ENCODE measurements around the gene CYTH1.
"Not testable (repeated sequence)": the region's sequence is repeated elsewhere in the genome, so short reads cannot be mapped to it uniquely, and the experiment has no call there.

CYTH1 gene

GRCh38 chr17:78759969-78760352, 22.1 kb downstream of the CYTH1 start:
- no peak for DNase-seq (ENCODE audit: low read depth, low spot score)

GRCh38 chr17:78759203-78759968, 22.7 kb downstream of the CYTH1 start:
- DNase-seq (ENCODE audit: low read depth, low spot score), result no peak

- no peak for DNase-seq (ENCODE audit: low read depth, low spot score)
Measured at GRCh38 chr17:78753316-78754250, 28.5 kb downstream of the CYTH1 start.

- no peak for DNase-seq (ENCODE audit: low read depth, low spot score)
Measured at GRCh38 chr17:78751447-78752161, 30.5 kb downstream of the CYTH1 start.

- not testable (repeated sequence) for DNase-seq (ENCODE audit: low read depth, low spot score)
Measured at GRCh38 chr17:78751000-78751399, 31.1 kb downstream of the CYTH1 start.

GRCh38 chr17:78748730-78749317, 33.2 kb downstream of the CYTH1 start:
- no peak for DNase-seq (ENCODE audit: low read depth, low spot score)

GRCh38 chr17:78748048-78748729, 33.9 kb downstream of the CYTH1 start:
- DNase-seq (ENCODE audit: low read depth, low spot score), result no peak

GRCh38 chr17:78747488-78747887, 34.6 kb downstream of the CYTH1 start:
- DNase-seq (ENCODE audit: low read depth, low spot score), result no peak

- DNase-seq (ENCODE audit: low read depth, low spot score), result no peak
Measured at GRCh38 chr17:78746949-78747269, 35.2 kb downstream of the CYTH1 start.

- DNase-seq (ENCODE audit: low read depth, low spot score), result no peak
Measured at GRCh38 chr17:78746263-78746948, 35.7 kb downstream of the CYTH1 start.

GRCh38 chr17:78745407-78746088, 36.5 kb downstream of the CYTH1 start:
- DNase-seq (ENCODE audit: low read depth, low spot score), result no peak

GRCh38 chr17:78742901-78743300, 39.2 kb downstream of the CYTH1 start:
- no peak for DNase-seq (ENCODE audit: low read depth, low spot score)

GRCh38 chr17:78741644-78742284, 40.3 kb downstream of the CYTH1 start:
- no peak for DNase-seq (ENCODE audit: low read depth, low spot score)

- DNase-seq (ENCODE audit: low read depth, low spot score), result no peak
Measured at GRCh38 chr17:78739331-78739931, 42.6 kb downstream of the CYTH1 start.

GRCh38 chr17:78738698-78739097, 43.4 kb downstream of the CYTH1 start:
- DNase-seq (ENCODE audit: low read depth, low spot score), result no peak

- DNase-seq (ENCODE audit: low read depth, low spot score), result no peak
Measured at GRCh38 chr17:78738278-78738677, 43.8 kb downstream of the CYTH1 start.

GRCh38 chr17:78737332-78737731, 44.7 kb downstream of the CYTH1 start:
- no peak for DNase-seq (ENCODE audit: low read depth, low spot score)

- DNase-seq (ENCODE audit: low read depth, low spot score), result no peak
Measured at GRCh38 chr17:78736526-78737079, 45.5 kb downstream of the CYTH1 start.

Data from brain pericyte (primary cell).